Activated naive CD4-positive, alpha-beta T cell treated with anti-CD3 and anti-CD28 coated beads, Interleukin-2, amount 50 U/mL, for 24 hours (primary cell): ENCODE results near the gene DYRK1B.
"Not testable (repeated sequence)": the region's sequence is repeated elsewhere in the genome, so short reads cannot be mapped to it uniquely, and the experiment has no call there.

Source experiments
- H3K27ac Mint-ChIP-seq: one replicate; pipeline ENCODE4 v1.8.0; 2021; ENCODE audit warnings: mild to moderate bottlenecking, mixed read lengths
- H3K27me3 Mint-ChIP-seq: one replicate; pipeline ENCODE4 v1.8.0; 2021; ENCODE audit warnings: mixed read lengths
- H3K36me3 Mint-ChIP-seq: one replicate; pipeline ENCODE4 v1.8.0; 2021; ENCODE audit warnings: mixed read lengths
- H3K4me1 Mint-ChIP-seq: one replicate; pipeline ENCODE4 v1.8.0; 2021; ENCODE audit warnings: mixed read lengths
- H3K4me3 Mint-ChIP-seq: one replicate; pipeline ENCODE4 v1.8.0; 2021; ENCODE audit warnings: mild to moderate bottlenecking, mixed read lengths
- H3K9me3 Mint-ChIP-seq: one replicate; pipeline ENCODE4 v1.8.0; 2021; ENCODE audit warnings: mixed read lengths

Gene DYRK1B

GRCh38 chr19:39828015-39828653, 5.8 kb downstream of the DYRK1B start:
- Mint-ChIP-seq H3K9me3 (no peaks in the 10 kb centered on the region), H3K36me3 (peaks cover 8% of the 10 kb centered on the region), H3K4me1 (peaks cover 29% of the 10 kb centered on the region), H3K4me3 (no peak overlapping the region), H3K27me3 (no peaks in the 10 kb centered on the region), H3K27ac (no peak overlapping the region)

GRCh38 chr19:39827216-39827615, 6.7 kb downstream of the DYRK1B start:
- Mint-ChIP-seq H3K27me3 (no peaks in the 10 kb centered on the region), H3K27ac (no peak overlapping the region)

GRCh38 chr19:39826311-39826945, 7.5 kb downstream of the DYRK1B start:
- Mint-ChIP-seq H3K4me1 (peaks cover 15% of the 10 kb centered on the region), H3K4me3 (no peak overlapping the region), H3K27ac (no peak overlapping the region), H3K9me3 (no peaks in the 10 kb centered on the region), H3K27me3 (no peaks in the 10 kb centered on the region), H3K36me3 (peaks cover 5% of the 10 kb centered on the region)

More at GRCh38 chr19:39827216-39827615, 6.7 kb downstream of the DYRK1B start:
- H3K36me3 Mint-ChIP-seq, result peaks cover 6% of the 10 kb centered on the region
- peaks cover 21% of the 10 kb centered on the region for H3K4me1 Mint-ChIP-seq
- no peaks in the 10 kb centered on the region for H3K9me3 Mint-ChIP-seq
- H3K4me3 Mint-ChIP-seq, result no peak overlapping the region

- H3K27ac Mint-ChIP-seq, result no peak overlapping the region
- peaks cover 9% of the 10 kb centered on the region for H3K4me1 Mint-ChIP-seq
- no peak overlapping the region for H3K4me3 Mint-ChIP-seq
- H3K36me3 Mint-ChIP-seq, result peaks cover 5% of the 10 kb centered on the region
- no peaks in the 10 kb centered on the region for H3K27me3 Mint-ChIP-seq
- H3K9me3 Mint-ChIP-seq, result no peaks in the 10 kb centered on the region
Observed at GRCh38 chr19:39825531-39826076, 8.4 kb downstream of the DYRK1B start.

- Mint-ChIP-seq H3K27ac (no peak overlapping the region), H3K9me3 (no peaks in the 10 kb centered on the region), H3K36me3 (peaks cover 6% of the 10 kb centered on the region), H3K27me3 (no peaks in the 10 kb centered on the region), H3K4me1 (peaks cover 9% of the 10 kb centered on the region), H3K4me3 (no peak overlapping the region)
Observed at GRCh38 chr19:39825093-39825463, 8.9 kb downstream of the DYRK1B start.

- Mint-ChIP-seq H3K4me3 (no peak overlapping the region), H3K27ac (no peak overlapping the region), H3K27me3 (no peaks in the 10 kb centered on the region), H3K36me3 (peaks cover 6% of the 10 kb centered on the region), H3K4me1 (peaks cover 14% of the 10 kb centered on the region), H3K9me3 (no peaks in the 10 kb centered on the region)
Observed at GRCh38 chr19:39824143-39825092, 9.5 kb downstream of the DYRK1B start.

- H3K27ac Mint-ChIP-seq, result no peak overlapping the region
- no peaks in the 10 kb centered on the region for H3K27me3 Mint-ChIP-seq
- peaks cover 16% of the 10 kb centered on the region for H3K4me1 Mint-ChIP-seq
- peaks cover 3% of the 10 kb centered on the region for H3K36me3 Mint-ChIP-seq
- no peak overlapping the region for H3K4me3 Mint-ChIP-seq
- H3K9me3 Mint-ChIP-seq, result no peaks in the 10 kb centered on the region
Observed at GRCh38 chr19:39823686-39824085, 10.3 kb downstream of the DYRK1B start.

GRCh38 chr19:39820696-39821095, 13.3 kb downstream of the DYRK1B start:
- peaks cover 7% of the 10 kb centered on the region for H3K36me3 Mint-ChIP-seq
- no peaks in the 10 kb centered on the region for H3K27me3 Mint-ChIP-seq
- no peak overlapping the region for H3K4me3 Mint-ChIP-seq
- peaks cover 15% of the 10 kb centered on the region for H3K4me1 Mint-ChIP-seq
- H3K27ac Mint-ChIP-seq, result no peak overlapping the region
- no peaks in the 10 kb centered on the region for H3K9me3 Mint-ChIP-seq

- Mint-ChIP-seq H3K36me3 (peaks cover 7% of the 10 kb centered on the region), H3K27me3 (no peaks in the 10 kb centered on the region), H3K4me3 (no peak overlapping the region), H3K4me1 (peaks cover 15% of the 10 kb centered on the region), H3K9me3 (no peaks in the 10 kb centered on the region), H3K27ac (no peak overlapping the region)
Observed at GRCh38 chr19:39819786-39820185, 14.2 kb downstream of the DYRK1B start.

- Mint-ChIP-seq H3K4me1 (peaks cover 15% of the 10 kb centered on the region), H3K27me3 (no peaks in the 10 kb centered on the region), H3K9me3 (no peaks in the 10 kb centered on the region), H3K27ac (no peak overlapping the region), H3K36me3 (peaks cover 8% of the 10 kb centered on the region), H3K4me3 (no peak overlapping the region)
Observed at GRCh38 chr19:39818626-39819097, 15.3 kb downstream of the DYRK1B start.

- Mint-ChIP-seq H3K4me1 (peaks cover 15% of the 10 kb centered on the region), H3K36me3 (peaks cover 8% of the 10 kb centered on the region), H3K4me3 (no peak overlapping the region), H3K9me3 (no peaks in the 10 kb centered on the region), H3K27ac (no peak overlapping the region), H3K27me3 (no peaks in the 10 kb centered on the region)
Observed at GRCh38 chr19:39817888-39818561, 15.9 kb downstream of the DYRK1B start.

GRCh38 chr19:39816287-39817048, 17.5 kb downstream of the DYRK1B start:
- no peak overlapping the region for H3K4me3 Mint-ChIP-seq

GRCh38 chr19:39814595-39814994, 19.4 kb downstream of the DYRK1B start:
- no peaks in the 10 kb centered on the region for H3K9me3 Mint-ChIP-seq
- no peak overlapping the region for H3K4me3 Mint-ChIP-seq
- no peak overlapping the region for H3K27ac Mint-ChIP-seq
- H3K27me3 Mint-ChIP-seq, result no peaks in the 10 kb centered on the region
- peaks cover 12% of the 10 kb centered on the region for H3K4me1 Mint-ChIP-seq
- peaks cover 7% of the 10 kb centered on the region for H3K36me3 Mint-ChIP-seq

More at GRCh38 chr19:39816287-39817048, 17.5 kb downstream of the DYRK1B start:
- H3K4me1 Mint-ChIP-seq, result peaks cover 15% of the 10 kb centered on the region
- no peaks in the 10 kb centered on the region for H3K27me3 Mint-ChIP-seq
- H3K27ac Mint-ChIP-seq, result no peak overlapping the region
- H3K36me3 Mint-ChIP-seq, result peaks cover 8% of the 10 kb centered on the region
- no peaks in the 10 kb centered on the region for H3K9me3 Mint-ChIP-seq

- not testable (repeated sequence) for H3K27me3 Mint-ChIP-seq, H3K27ac Mint-ChIP-seq, H3K9me3 Mint-ChIP-seq, H3K4me3 Mint-ChIP-seq, H3K4me1 Mint-ChIP-seq, H3K36me3 Mint-ChIP-seq
Observed at GRCh38 chr19:39814111-39814510, 19.9 kb downstream of the DYRK1B start.
